SK-N-SH (cell line): Measurements from ENCODE around the gene FGGY. TPM values are rescaled to one million over a fixed set of nuclear protein-coding genes. Genes with fewer than 3 reads are reported as not detected.

Source experiments
- CTCF ChIA-PET: fragments of 300-600, 350-600 bp; formaldehyde crosslinking; extraction: SDS; loops from one replicate; lab custom pipeline; 2021; lab: Yijun Ruan, JAX
- POLR2A ChIA-PET: fragments of 350-600 bp; sonication (Branson Sonifier 250); formaldehyde crosslinking; extraction: SDS; loops from one replicate; lab custom pipeline; 2020; ENCODE audit warnings: antibody characterized with exemption, inconsistent platforms; lab: Yijun Ruan, JAX
- DNase-seq: peaks from one replicate; pipeline ENCODE4 v3.0.0; 2012
- H2AFZ ChIP-seq: fragments of 200-600 bp; sonication (generic); 2 replicates; pipeline ENCODE4 v1.8.1; 2016; ENCODE audit warnings: antibody characterized with exemption, mild to moderate bottlenecking, low read depth
- H3F3A ChIP-seq: fragments of 200-600 bp; sonication (generic); replicated peaks from 2 replicates; pipeline ENCODE3; 2016; ENCODE audit warnings: antibody characterized with exemption, mild to moderate bottlenecking; ENCODE audit not compliant: insufficient read depth
- H3K27ac ChIP-seq, 2 experiments: fragments of 200-500 bp in 1 of 2; fragments of 200-600 bp in 1 of 2; sonication (Bioruptor generic) in 1 of 2; sonication (generic), shearing (Covaris generic) in 1 of 2; 2 replicates each; pipeline versions ENCODE4 v1.5.1 to v1.6.1; 2014 to 2016; ENCODE audit warnings: low read depth in 2 of 2, inconsistent platforms in 1 of 2, low read length in 1 of 2, mild to moderate bottlenecking in 1 of 2, mixed read lengths in 1 of 2
- H3K27me3 ChIP-seq: fragments of 200-600 bp; sonication (generic), shearing (Covaris generic); 2 replicates; pipeline ENCODE4 v1.6.1; 2016; ENCODE audit warnings: mixed run types; ENCODE audit not compliant: insufficient read depth
- H3K36me3 ChIP-seq, 2 experiments: fragments of 200-500 bp in 1 of 2; fragments of 200-600 bp in 1 of 2; sonication (Bioruptor generic) in 1 of 2; sonication (generic) in 1 of 2; replicated peaks in 1 of 2; 2 replicates each; pipeline versions ENCODE3 to v1.5.1; 2014 to 2016; ENCODE audit warnings: low read length in 1 of 2, mild to moderate bottlenecking in 1 of 2; ENCODE audit not compliant: insufficient read depth in 2 of 2, control insufficient read depth in 1 of 2
- H3K4me1 ChIP-seq, 2 experiments: fragments of 200-500 bp in 1 of 2; fragments of 200-600 bp in 1 of 2; sonication (Bioruptor generic) in 1 of 2; sonication (generic), shearing (Covaris generic) in 1 of 2; 2 replicates each; pipeline versions ENCODE4 v1.5.1 to v1.6.1; 2014 to 2016; ENCODE audit warnings: low read depth in 1 of 2, low read length in 1 of 2, mixed run types in 1 of 2; ENCODE audit not compliant: insufficient read depth in 2 of 2, control insufficient read depth in 1 of 2
- H3K4me2 ChIP-seq: fragments of 200-600 bp; sonication (generic), shearing (Covaris generic); 2 replicates; pipeline ENCODE4 v1.6.1; 2017; ENCODE audit warnings: mixed run types
- H3K4me3 ChIP-seq, 2 experiments: fragments of 200-500 bp in 1 of 2; fragments of 200-600 bp in 1 of 2; sonication (Bioruptor generic) in 1 of 2; sonication (generic), shearing (Covaris generic) in 1 of 2; 2 replicates each; pipeline versions ENCODE4 v1.5.1 to v1.8.1; 2014 to 2016; ENCODE audit warnings: low read depth in 2 of 2, inconsistent platforms in 1 of 2, low read length in 1 of 2, mild to moderate bottlenecking in 1 of 2, mixed read lengths in 1 of 2, moderate library complexity in 1 of 2
- H3K79me2 ChIP-seq: fragments of 200-600 bp; sonication (generic); 2 replicates; pipeline ENCODE4 v1.8.1; 2017; ENCODE audit warnings: mild to moderate bottlenecking; ENCODE audit not compliant: insufficient read depth
- H3K9ac ChIP-seq: fragments of 200-600 bp; sonication (generic); 2 replicates; pipeline ENCODE4 v1.6.1; 2017; ENCODE audit warnings: mixed run types
- H3K9me2 ChIP-seq: fragments of 200-600 bp; sonication (generic); 2 replicates; pipeline ENCODE4 v1.6.1; 2017; ENCODE audit warnings: mixed run types
- H3K9me3 ChIP-seq: fragments of 200-600 bp; sonication (generic); 2 replicates; pipeline ENCODE4 v1.6.1; 2017; ENCODE audit warnings: mixed run types, mild to moderate bottlenecking, moderate library complexity
- H4K20me1 ChIP-seq: fragments of 200-600 bp; sonication (generic); 2 replicates; pipeline ENCODE4 v1.6.1; 2017; ENCODE audit warnings: mild to moderate bottlenecking, mixed run types; ENCODE audit not compliant: insufficient read depth
- EP300 ChIP-seq, 2 experiments: IDR thresholded peaks; 2 replicates each; pipeline versions ENCODE4 v1.4.0 to v1.6.1; 2012; ENCODE audit warnings: borderline replicate concordance in 1 of 2, low read depth in 1 of 2, low read length in 1 of 2
- FOSL2 ChIP-seq: IDR thresholded peaks from 2 replicates; pipeline ENCODE4 v1.4.0; 2012; ENCODE audit warnings: low read depth, mild to moderate bottlenecking, moderate library complexity, borderline replicate concordance
- NFIC ChIP-seq: IDR thresholded peaks from 2 replicates; pipeline ENCODE4 v1.4.0; 2012; ENCODE audit warnings: borderline replicate concordance
- NRF1 ChIP-seq: IDR thresholded peaks from 2 replicates; pipeline ENCODE4 v1.6.1; 2012; ENCODE audit warnings: low read depth, mild to moderate bottlenecking, low read length
- RCOR1 ChIP-seq: fragments of 150-350 bp; IDR thresholded peaks from 2 replicates; pipeline ENCODE4 v1.6.1; 2017; ENCODE audit warnings: antibody characterized with exemption, low read length
- RFX5 ChIP-seq: IDR thresholded peaks from 2 replicates; pipeline ENCODE4 v1.6.1; 2012; ENCODE audit warnings: mild to moderate bottlenecking, improper control_type of control experiment, low read length
- USF1 ChIP-seq: IDR thresholded peaks from 2 replicates; pipeline ENCODE4 v1.4.0; 2012; ENCODE audit warnings: low read depth, borderline replicate concordance
- whole genome bisulfite sequencing: methylation state at CpG from one replicate; pipeline ENCODE4 v1.1.6; 2017; ENCODE audit warnings: low lambda C conversion rate; 5-methylcytosine and 5-hydroxymethylcytosine counted together
- polyA plus RNA-seq, 3 experiments: library from polyadenylated mRNA; depleted of rRNA; stranded (reverse); fragments of >200 nt; gene quantifications; 2 replicates each; pipeline ENCODE4 v1.2.3, GENCODE V29; 2012

The FGGY gene
- polyA plus RNA-seq, 1 of the 3 experiments (the other 2 are of a cell fraction): 10.3 TPM

GRCh38 chr1:59485949-59486348, 189.1 kb downstream of the FGGY start:
- no peak overlapping the region for H2AFZ ChIP-seq
- H3K9me2 ChIP-seq: no peaks in the 10 kb centered on the region
- ChIA-PET CTCF (no interaction called here), POLR2A (no interaction called here)
- peaks cover 2 to 6% of the 10 kb centered on the region in 2 experiments; a peak in 2 of 4 replicates for H3K4me1 ChIP-seq
- H3K27ac ChIP-seq: no peak overlapping the region
- H3F3A ChIP-seq: peaks cover 24% of the 10 kb centered on the region
- TF ChIP-seq USF1: no peak
- no peaks in the 10 kb centered on the region for H4K20me1 ChIP-seq
- H3K4me3 ChIP-seq: no peak overlapping the region
- H3K27me3 ChIP-seq: no peaks in the 10 kb centered on the region
- no peak overlapping the region for H3K9ac ChIP-seq
- 90% methylated on average over 2 of the region's 2 CpGs for WGBS
- no peak for DNase-seq
- H3K9me3 ChIP-seq: 0 out of 2 replicates have a peak, but pooled peaks cover 6% of the 10 kb centered on the region
- peaks cover 0 to 11% of the 10 kb centered on the region in 2 experiments for H3K36me3 ChIP-seq
- no peaks in the 10 kb centered on the region for H3K79me2 ChIP-seq
- no peak overlapping the region for H3K4me2 ChIP-seq

- H3K4me2 ChIP-seq: no peak overlapping the region
- no peak overlapping the region for H3K4me3 ChIP-seq
- 0 out of 2 replicates have a peak, but pooled peaks cover 6% of the 10 kb centered on the region for H3K9me3 ChIP-seq
- 94% methylated on average over 2 of the region's 2 CpGs for WGBS
- H3K79me2 ChIP-seq: no peaks in the 10 kb centered on the region
- no peaks in the 10 kb centered on the region for H3K27me3 ChIP-seq
- peaks cover 0 to 11% of the 10 kb centered on the region in 2 experiments for H3K36me3 ChIP-seq
- TF ChIP-seq EP300 (IDR thresholded peaks at IDR 0.05; ENCODE audit: borderline replicate concordance in 1 of 2, low read depth in 1 of 2, low read length in 1 of 2) (no peak), RCOR1 (no peak), NFIC (no peak), FOSL2 (no peak), NRF1 (no peak)
- H3K9me2 ChIP-seq: no peaks in the 10 kb centered on the region
- DNase-seq: no peak
- POLR2A ChIA-PET: no interaction called here
- peaks cover 24% of the 10 kb centered on the region for H3F3A ChIP-seq
- H2AFZ ChIP-seq: no peak overlapping the region
- H3K9ac ChIP-seq: no peak overlapping the region
- no peak overlapping the region for H3K27ac ChIP-seq
- CTCF ChIA-PET: no interaction called here
- H4K20me1 ChIP-seq: no peaks in the 10 kb centered on the region
- H3K4me1 ChIP-seq: peaks cover 2 to 6% of the 10 kb centered on the region in 2 experiments; a peak in 2 of 4 replicates
These were observed 189.7 kb downstream of the FGGY start for GRCh38 chr1:59486615-59487014.

- H3K36me3 ChIP-seq: peaks cover 0 to 11% of the 10 kb centered on the region in 2 experiments
- ChIA-PET CTCF (no interaction called here), POLR2A (no interaction called here)
These were observed 190.6 kb downstream of the FGGY start for GRCh38 chr1:59487335-59488031.

More at GRCh38 chr1:59487335-59488031, 190.6 kb downstream of the FGGY start:
- 0 out of 2 replicates have a peak, but pooled peaks cover 6% of the 10 kb centered on the region for H3K9me3 ChIP-seq
- H3K27ac ChIP-seq: peak overlapping the region in 1 of 2 experiments; percentile 12; a peak in 1 of 4 replicates
- H3K4me3 ChIP-seq: no peak overlapping the region
- TF ChIP-seq RFX5: no peak
- no peak for DNase-seq
- peaks cover 24% of the 10 kb centered on the region for H3F3A ChIP-seq
- peaks cover 2 to 6% of the 10 kb centered on the region in 2 experiments; a peak in 2 of 4 replicates for H3K4me1 ChIP-seq
- no peak overlapping the region for H3K9ac ChIP-seq
- no peaks in the 10 kb centered on the region for H3K79me2 ChIP-seq
- H3K9me2 ChIP-seq: no peaks in the 10 kb centered on the region
- peak overlapping the region; percentile 56; the same call in 1 of the 2 replicates for H2AFZ ChIP-seq
- no peaks in the 10 kb centered on the region for H3K27me3 ChIP-seq
- no peak overlapping the region; the same call in 1 of the 2 replicates for H3K4me2 ChIP-seq
- 64% methylated on average over 2 of the region's 2 CpGs for whole genome bisulfite sequencing
- H4K20me1 ChIP-seq: no peaks in the 10 kb centered on the region
